Choroid plexus epithelial cell (primary cell): Measurements from ENCODE around the gene PELO.
A peak's percentile ranks its signal among the peaks of the same experiment; 100 is the strongest.

Source experiments
- DNase-seq: peaks from one replicate; pipeline ENCODE4 v3.0.0-alpha.2; 2010; ENCODE audit warnings: low read depth
- H3K4me3 ChIP-seq: 2 replicates; pipeline ENCODE4 v1.5.1; 2011; ENCODE audit warnings: low read depth, mild to moderate bottlenecking, control low read depth, low read length, moderate library complexity
- TF ChIP-seq, protein P1 (sequence below): conservative IDR thresholded peaks from 2 replicates; pipeline ENCODE4 v1.5.1; 2011; ENCODE audit warnings: low read depth, mild to moderate bottlenecking, control low read depth, inconsistent platforms, low read length, moderate library complexity

PELO gene

DNA sequence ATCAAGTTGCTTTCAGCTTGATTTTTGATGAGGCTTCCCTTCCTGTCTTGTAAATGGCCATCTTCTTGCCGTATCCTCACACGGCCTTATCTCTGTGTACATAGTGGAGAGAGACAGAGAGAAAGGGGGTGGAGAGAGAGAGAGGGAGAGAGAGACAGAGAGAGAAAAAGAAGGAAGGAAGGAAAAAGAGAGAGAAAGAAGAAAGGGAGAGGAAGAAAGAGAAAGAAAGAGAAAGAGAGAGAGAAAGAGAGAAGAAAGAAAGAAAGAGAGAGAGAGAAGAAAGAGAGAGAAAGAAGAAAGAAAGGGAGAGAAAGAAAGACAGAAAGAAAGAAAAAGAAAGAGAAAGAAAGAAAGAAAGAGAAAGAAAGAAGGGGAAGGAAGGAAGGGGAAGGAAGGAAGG lies 46.6 kb downstream of the PELO start:
- no peak overlapping the region for H3K4me3 ChIP-seq
- TF ChIP-seq, protein P1, sequence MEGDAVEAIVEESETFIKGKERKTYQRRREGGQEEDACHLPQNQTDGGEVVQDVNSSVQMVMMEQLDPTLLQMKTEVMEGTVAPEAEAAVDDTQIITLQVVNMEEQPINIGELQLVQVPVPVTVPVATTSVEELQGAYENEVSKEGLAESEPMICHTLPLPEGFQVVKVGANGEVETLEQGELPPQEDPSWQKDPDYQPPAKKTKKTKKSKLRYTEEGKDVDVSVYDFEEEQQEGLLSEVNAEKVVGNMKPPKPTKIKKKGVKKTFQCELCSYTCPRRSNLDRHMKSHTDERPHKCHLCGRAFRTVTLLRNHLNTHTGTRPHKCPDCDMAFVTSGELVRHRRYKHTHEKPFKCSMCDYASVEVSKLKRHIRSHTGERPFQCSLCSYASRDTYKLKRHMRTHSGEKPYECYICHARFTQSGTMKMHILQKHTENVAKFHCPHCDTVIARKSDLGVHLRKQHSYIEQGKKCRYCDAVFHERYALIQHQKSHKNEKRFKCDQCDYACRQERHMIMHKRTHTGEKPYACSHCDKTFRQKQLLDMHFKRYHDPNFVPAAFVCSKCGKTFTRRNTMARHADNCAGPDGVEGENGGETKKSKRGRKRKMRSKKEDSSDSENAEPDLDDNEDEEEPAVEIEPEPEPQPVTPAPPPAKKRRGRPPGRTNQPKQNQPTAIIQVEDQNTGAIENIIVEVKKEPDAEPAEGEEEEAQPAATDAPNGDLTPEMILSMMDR: no peak
- no peak for DNase-seq

DNA sequence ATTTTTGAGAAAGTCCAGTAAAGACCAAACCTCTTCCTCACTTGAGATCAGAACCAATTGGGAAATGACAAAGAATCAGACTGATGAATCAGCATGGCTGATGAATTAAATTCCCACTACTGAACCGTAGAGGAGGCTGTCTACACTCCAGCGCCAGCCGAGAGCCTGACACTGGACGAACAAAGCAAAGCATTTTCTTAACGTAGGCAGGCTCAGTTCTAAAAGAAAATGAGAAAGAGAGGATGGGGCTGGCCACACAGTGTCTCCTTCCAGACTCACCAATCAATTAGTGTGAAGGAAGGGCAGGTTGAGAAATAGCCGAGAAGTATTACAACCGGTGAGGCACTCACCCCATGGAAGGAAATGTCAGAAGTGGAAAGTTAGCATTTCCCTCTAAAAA lies 49.4 kb downstream of the PELO start:
- peak; percentile 89 for DNase-seq
- TF ChIP-seq, protein P1: peak; percentile 55
- peak overlapping the region; percentile 15 for H3K4me3 ChIP-seq
